BLaER1 treated with 17β-estradiol and CSF1 and Interleukin-3, amounts not matched to agents 10 nM and 100 nM (cell line): Measurements from ENCODE around the gene SPPL2B.
A peak's percentile ranks its signal among the peaks of the same experiment; 100 is the strongest.

Experiments used
- H3K27ac ChIP-seq, 11 experiments: shearing (Covaris generic); formaldehyde crosslinking; 2 replicates each; pipeline ENCODE4 v1.8.1; 2022
- H3K27me3 ChIP-seq, 11 experiments: shearing (Covaris generic); formaldehyde crosslinking; 2 replicates each; pipeline ENCODE4 v1.8.1; 2022
- H3K36me3 ChIP-seq, 11 experiments: shearing (Covaris generic); formaldehyde crosslinking; 2 replicates each; pipeline ENCODE4 v1.8.1; 2022
- H3K4me1 ChIP-seq, 10 experiments: shearing (Covaris generic); formaldehyde crosslinking; 2 replicates each; pipeline ENCODE4 v1.8.1; 2022
- H3K4me2 ChIP-seq, 11 experiments: shearing (Covaris generic); formaldehyde crosslinking; 2 replicates each; pipeline ENCODE4 v1.8.1; 2022
- H3K4me3 ChIP-seq, 10 experiments: shearing (Covaris generic); formaldehyde crosslinking; 2 replicates each; pipeline ENCODE4 v1.8.1; 2022
- H3K9ac ChIP-seq, 11 experiments: shearing (Covaris generic); formaldehyde crosslinking; 2 replicates each; pipeline ENCODE4 v1.8.1; 2022
- H3K9me3 ChIP-seq, 11 experiments: shearing (Covaris generic); formaldehyde crosslinking; replicated peaks in 1 of 11; 2 replicates each; pipeline ENCODE4 v1.8.1; 2022
- H4K20me1 ChIP-seq, 11 experiments: shearing (Covaris generic); formaldehyde crosslinking; 2 replicates each; pipeline ENCODE4 v1.8.1; 2022
- Cebpa-rat ChIP-seq, 11 experiments: shearing (Covaris generic); IDR thresholded peaks; 2 replicates each; pipeline ENCODE4 v1.8.1; 2022

Gene SPPL2B

GRCh38 chr19:2312820-2313501, 15.5 kb upstream of the SPPL2B start:
- Histone ChIP-seq H3K4me3 (no peak overlapping the region), H3K9me3 (peaks cover 0 to 16% (median 12%) of the 10 kb centered on the region in 11 experiments; a peak in 17 of 22 replicates), H3K27ac (no peak overlapping the region), H4K20me1 (peaks cover 0 to 39% (median 0%) of the 10 kb centered on the region in 11 experiments; a peak in 7 of 22 replicates), H3K36me3 (no peaks in the 10 kb centered on the region), H3K9ac (no peak overlapping the region), H3K27me3 (peaks cover 16 to 41% (median 33%) of the 10 kb centered on the region in 11 experiments), H3K4me1 (peaks cover 28 to 68% (median 55%) of the 10 kb centered on the region in 10 experiments), H3K4me2 (peak overlapping the region in 8 of 11 experiments; percentile 8 to 49 (median 19); a peak in 10 of 22 replicates)
- TF ChIP-seq Cebpa-rat (IDR thresholded peaks at IDR 0.05), result no peak

- Histone ChIP-seq H3K9me3 (peaks cover 0 to 16% (median 12%) of the 10 kb centered on the region in 11 experiments; a peak in 17 of 22 replicates), H3K4me1 (peaks cover 51 to 68% (median 58%) of the 10 kb centered on the region in 10 experiments), H3K4me2 (peak overlapping the region; percentile 81 to 95 (median 87)), H3K9ac (peak overlapping the region in 9 of 11 experiments; percentile 11 to 70 (median 60); a peak in 15 of 22 replicates), H3K27ac (peak overlapping the region in 8 of 11 experiments; percentile 32 to 73 (median 64); a peak in 15 of 22 replicates), H3K36me3 (no peaks in the 10 kb centered on the region), H4K20me1 (peaks cover 0 to 39% (median 6%) of the 10 kb centered on the region in 11 experiments; a peak in 11 of 22 replicates), H3K27me3 (peaks cover 0 to 18% (median 10%) of the 10 kb centered on the region in 11 experiments; a peak in 15 of 22 replicates), H3K4me3 (peak overlapping the region in 3 of 10 experiments; percentile 1 to 24 (median 18); a peak in 2 of 20 replicates)
- no peak for TF ChIP-seq Cebpa-rat (IDR thresholded peaks at IDR 0.05)
Measured at GRCh38 chr19:2315121-2315817, 13.2 kb upstream of the SPPL2B start.

- TF ChIP-seq Cebpa-rat (IDR thresholded peaks at IDR 0.05), result no peak
- H3K4me2 ChIP-seq, result peak overlapping the region; percentile 81 to 95 (median 87)
- peaks cover 0 to 16% (median 12%) of the 10 kb centered on the region in 11 experiments; a peak in 17 of 22 replicates for H3K9me3 ChIP-seq
- H3K36me3 ChIP-seq, result peaks cover 0 to 4% (median 3%) of the 10 kb centered on the region in 11 experiments; a peak in 12 of 22 replicates
- H3K4me3 ChIP-seq, result peak overlapping the region in 6 of 10 experiments; percentile 1 to 40 (median 24); a peak in 6 of 20 replicates
- peak overlapping the region in 10 of 11 experiments; percentile 28 to 73 (median 59); a peak in 19 of 22 replicates for H3K27ac ChIP-seq
- H4K20me1 ChIP-seq, result peaks cover 0 to 39% (median 11%) of the 10 kb centered on the region in 11 experiments; a peak in 16 of 22 replicates
- H3K27me3 ChIP-seq, result peaks cover 0 to 13% (median 7%) of the 10 kb centered on the region in 11 experiments; a peak in 11 of 22 replicates
- H3K4me1 ChIP-seq, result peaks cover 51 to 66% (median 60%) of the 10 kb centered on the region in 10 experiments
- peak overlapping the region; percentile 25 to 70 (median 54); a peak in 19 of 22 replicates for H3K9ac ChIP-seq
Measured at GRCh38 chr19:2315818-2316353, 12.6 kb upstream of the SPPL2B start.

- peak overlapping the region in 6 of 11 experiments; percentile 28 to 60 (median 54); a peak in 8 of 22 replicates for H3K9ac ChIP-seq
- no peak overlapping the region for H3K4me3 ChIP-seq
- peaks cover 0 to 10% (median 4%) of the 10 kb centered on the region in 11 experiments; a peak in 10 of 22 replicates for H3K27me3 ChIP-seq
- peaks cover 0 to 54% (median 25%) of the 10 kb centered on the region in 11 experiments; a peak in 19 of 22 replicates for H4K20me1 ChIP-seq
- H3K4me2 ChIP-seq, result peak overlapping the region; percentile 71 to 95 (median 85)
- peaks cover 51 to 77% (median 71%) of the 10 kb centered on the region in 10 experiments for H3K4me1 ChIP-seq
- no peak for TF ChIP-seq Cebpa-rat (IDR thresholded peaks at IDR 0.05)
- peaks cover 0 to 16% (median 12%) of the 10 kb centered on the region in 11 experiments; a peak in 17 of 22 replicates for H3K9me3 ChIP-seq
- H3K36me3 ChIP-seq, result peaks cover 6 to 17% (median 15%) of the 10 kb centered on the region in 11 experiments; a peak in 20 of 22 replicates
- peak overlapping the region in 5 of 11 experiments; percentile 48 to 69 (median 64); a peak in 5 of 22 replicates for H3K27ac ChIP-seq
Measured at GRCh38 chr19:2317300-2317699, 11.2 kb upstream of the SPPL2B start.

GRCh38 chr19:2317756-2318155, 10.7 kb upstream of the SPPL2B start:
- H4K20me1 ChIP-seq, result peaks cover 0 to 58% (median 30%) of the 10 kb centered on the region in 11 experiments; a peak in 19 of 22 replicates
- H3K4me2 ChIP-seq, result peak overlapping the region; percentile 71 to 95 (median 85)
- peaks cover 0 to 16% (median 12%) of the 10 kb centered on the region in 11 experiments; a peak in 17 of 22 replicates for H3K9me3 ChIP-seq
- H3K27me3 ChIP-seq, result peaks cover 0 to 6% (median 0%) of the 10 kb centered on the region in 11 experiments; a peak in 5 of 22 replicates
- peaks cover 51 to 77% (median 72%) of the 10 kb centered on the region in 10 experiments for H3K4me1 ChIP-seq
- peaks cover 11 to 22% (median 19%) of the 10 kb centered on the region in 11 experiments; a peak in 21 of 22 replicates for H3K36me3 ChIP-seq
- peak overlapping the region in 9 of 11 experiments; percentile 5 to 69 (median 48); a peak in 12 of 22 replicates for H3K27ac ChIP-seq
- H3K9ac ChIP-seq, result peak overlapping the region in 10 of 11 experiments; percentile 26 to 60 (median 50); a peak in 16 of 22 replicates
- TF ChIP-seq Cebpa-rat (IDR thresholded peaks at IDR 0.05), result no peak
- H3K4me3 ChIP-seq, result no peak overlapping the region

GRCh38 chr19:2318923-2319322, 9.6 kb upstream of the SPPL2B start:
- peaks cover 0 to 70% (median 41%) of the 10 kb centered on the region in 11 experiments; a peak in 19 of 22 replicates for H4K20me1 ChIP-seq
- H3K4me2 ChIP-seq, result peak overlapping the region; percentile 71 to 95 (median 85)
- TF ChIP-seq Cebpa-rat (IDR thresholded peaks at IDR 0.05), result no peak
- peak overlapping the region in 8 of 11 experiments; percentile 7 to 60 (median 40); a peak in 11 of 22 replicates for H3K9ac ChIP-seq
- H3K4me3 ChIP-seq, result peak overlapping the region in 2 of 10 experiments; percentile 20 to 26; a peak in 2 of 20 replicates
- peaks cover 51 to 89% (median 83%) of the 10 kb centered on the region in 10 experiments for H3K4me1 ChIP-seq
- peaks cover 0 to 16% (median 12%) of the 10 kb centered on the region in 11 experiments; a peak in 17 of 22 replicates for H3K9me3 ChIP-seq
- peak overlapping the region in 8 of 11 experiments; percentile 11 to 69 (median 42); a peak in 10 of 22 replicates for H3K27ac ChIP-seq
- peaks cover 20 to 32% (median 30%) of the 10 kb centered on the region in 11 experiments; a peak in 21 of 22 replicates for H3K36me3 ChIP-seq
- peaks cover 0 to 4% (median 0%) of the 10 kb centered on the region in 11 experiments; a peak in 3 of 22 replicates for H3K27me3 ChIP-seq

GRCh38 chr19:2319551-2319950, 8.9 kb upstream of the SPPL2B start:
- Histone ChIP-seq H3K4me2 (peak overlapping the region; percentile 71 to 95 (median 85)), H3K9me3 (peaks cover 0 to 10% (median 8%) of the 10 kb centered on the region in 11 experiments; a peak in 17 of 22 replicates), H3K27me3 (peaks cover 0 to 10% (median 0%) of the 10 kb centered on the region in 11 experiments; a peak in 5 of 22 replicates), H3K4me1 (peaks cover 56 to 95% (median 89%) of the 10 kb centered on the region in 10 experiments), H3K4me3 (no peak overlapping the region; a peak in 1 of 20 replicates), H4K20me1 (peaks cover 6 to 76% (median 47%) of the 10 kb centered on the region in 11 experiments; a peak in 20 of 22 replicates), H3K27ac (peak overlapping the region in 3 of 11 experiments; percentile 4 to 57 (median 48); a peak in 3 of 22 replicates), H3K9ac (peak overlapping the region in 6 of 11 experiments; percentile 7 to 56 (median 26); a peak in 8 of 22 replicates), H3K36me3 (peaks cover 20 to 35% (median 30%) of the 10 kb centered on the region in 11 experiments; a peak in 21 of 22 replicates)
- TF ChIP-seq Cebpa-rat (IDR thresholded peaks at IDR 0.05), result no peak
